Hepatocyte (in vitro differentiated cells): Measurements from ENCODE around the gene IGF2. TPM values are rescaled to one million over a fixed set of nuclear protein-coding genes. Genes with fewer than 3 reads are reported as not detected.

Source experiments
- DNase-seq: peaks from one replicate; pipeline ENCODE4 v3.0.0-alpha.2; 2016; ENCODE audit warnings: low spot score
- H2AFZ ChIP-seq: fragments of 200-600 bp; sonication (generic); 2 replicates; pipeline ENCODE4 v1.6.0; 2016; ENCODE audit warnings: antibody characterized with exemption, mild to moderate bottlenecking
- H3K27ac ChIP-seq: fragments of 200-600 bp; sonication (generic); 2 replicates; pipeline ENCODE4 v1.5.1; 2016; ENCODE audit warnings: mild to moderate bottlenecking
- H3K27me3 ChIP-seq: fragments of 200-600 bp; sonication (generic); 2 replicates; pipeline ENCODE4 v1.6.1; 2016
- H3K36me3 ChIP-seq: fragments of 200-600 bp; sonication (generic); replicated peaks from 2 replicates; pipeline ENCODE4 v1.5.1; 2016; ENCODE audit warnings: low read depth; ENCODE audit not compliant: insufficient read depth
- H3K4me1 ChIP-seq: fragments of 200-600 bp; sonication (generic); 2 replicates; pipeline ENCODE4 v1.5.1; 2016; ENCODE audit warnings: mild to moderate bottlenecking, moderate library complexity; ENCODE audit not compliant: insufficient read depth
- H3K4me2 ChIP-seq: fragments of 200-600 bp; sonication (generic); 2 replicates; pipeline ENCODE4 v1.6.0; 2016
- H3K4me3 ChIP-seq: fragments of 200-600 bp; sonication (generic); 2 replicates; pipeline ENCODE4 v1.5.1; 2016; ENCODE audit warnings: mild to moderate bottlenecking
- H3K79me2 ChIP-seq: fragments of 200-600 bp; sonication (generic); 2 replicates; pipeline ENCODE4 v1.6.0; 2017; ENCODE audit warnings: mild to moderate bottlenecking
- H3K9me2 ChIP-seq: fragments of 200-600 bp; sonication (generic); replicated peaks from 2 replicates; pipeline ENCODE4 v1.6.0; 2017; ENCODE audit warnings: mild to moderate bottlenecking; ENCODE audit not compliant: insufficient read depth
- H3K9me3 ChIP-seq: fragments of 200-600 bp; sonication (generic); 2 replicates; pipeline ENCODE4 v1.5.1; 2016; ENCODE audit warnings: low read depth, mild to moderate bottlenecking
- H4K20me1 ChIP-seq: fragments of 200-600 bp; sonication (generic); 2 replicates; pipeline ENCODE4 v1.6.0; 2016; ENCODE audit warnings: mild to moderate bottlenecking; ENCODE audit not compliant: insufficient read depth, poor library complexity, severe bottlenecking
- EZH2 ChIP-seq: fragments of 200-600 bp; sonication (generic); IDR thresholded peaks from 2 replicates; pipeline ENCODE4 v1.6.1; 2016; ENCODE audit warnings: antibody characterized with exemption, mild to moderate bottlenecking, borderline replicate concordance
- EZH2phosphoT487 ChIP-seq: fragments of 200-600 bp; sonication (generic); IDR thresholded peaks from one replicate; pipeline ENCODE4 v1.6.1; 2018; ENCODE audit warnings: antibody characterized with exemption, mild to moderate bottlenecking, low read depth, moderate library complexity; ENCODE audit not compliant: unreplicated experiment, severe bottlenecking
- WGBS: methylation state at CpG from one replicate; pipeline ENCODE4 v1.1.6; 2016; ENCODE audit warnings: low lambda C conversion rate; ENCODE audit errors: missing lambda C conversion rate; 5-methylcytosine and 5-hydroxymethylcytosine counted together
- polyA plus RNA-seq: library from polyadenylated mRNA; unstranded; fragments of >200 nt; fragmentation: Nextera tagmentation; extraction: Ambion mirVana; gene quantifications from 2 replicates; pipeline ENCODE4 v1.2.1, GENCODE V29; 2016
- total RNA-seq: library from RNA; depleted of rRNA; stranded (reverse); fragments of >200 nt; gene quantifications from 2 replicates; pipeline ENCODE4 v1.2.3, GENCODE V29; 2014
- TF ChIP-seq, protein P1 (sequence below): fragments of 200-600 bp; sonication (generic); IDR thresholded peaks from 2 replicates; pipeline ENCODE4 v1.5.1; 2016; ENCODE audit warnings: antibody characterized with exemption, mild to moderate bottlenecking; ENCODE audit not compliant: poor library complexity

The IGF2 gene
- total and polyA plus RNA-seq, 2 experiments from 2014 or later: 1,507 to 2,911 TPM

GRCh38 chr11:2136952-2137201, 2.3 kb downstream of the IGF2 start:
- TF ChIP-seq EZH2 (no peak), EZH2phosphoT487 (no peak)
- TF ChIP-seq, protein P1, sequence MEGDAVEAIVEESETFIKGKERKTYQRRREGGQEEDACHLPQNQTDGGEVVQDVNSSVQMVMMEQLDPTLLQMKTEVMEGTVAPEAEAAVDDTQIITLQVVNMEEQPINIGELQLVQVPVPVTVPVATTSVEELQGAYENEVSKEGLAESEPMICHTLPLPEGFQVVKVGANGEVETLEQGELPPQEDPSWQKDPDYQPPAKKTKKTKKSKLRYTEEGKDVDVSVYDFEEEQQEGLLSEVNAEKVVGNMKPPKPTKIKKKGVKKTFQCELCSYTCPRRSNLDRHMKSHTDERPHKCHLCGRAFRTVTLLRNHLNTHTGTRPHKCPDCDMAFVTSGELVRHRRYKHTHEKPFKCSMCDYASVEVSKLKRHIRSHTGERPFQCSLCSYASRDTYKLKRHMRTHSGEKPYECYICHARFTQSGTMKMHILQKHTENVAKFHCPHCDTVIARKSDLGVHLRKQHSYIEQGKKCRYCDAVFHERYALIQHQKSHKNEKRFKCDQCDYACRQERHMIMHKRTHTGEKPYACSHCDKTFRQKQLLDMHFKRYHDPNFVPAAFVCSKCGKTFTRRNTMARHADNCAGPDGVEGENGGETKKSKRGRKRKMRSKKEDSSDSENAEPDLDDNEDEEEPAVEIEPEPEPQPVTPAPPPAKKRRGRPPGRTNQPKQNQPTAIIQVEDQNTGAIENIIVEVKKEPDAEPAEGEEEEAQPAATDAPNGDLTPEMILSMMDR: no peak
- Histone ChIP-seq H3K27me3 (peaks cover 19% of the 10 kb centered on the region), H3K9me2 (no peaks in the 10 kb centered on the region), H3K4me2 (peak overlapping the region; percentile 81), H3K79me2 (peaks cover 84% of the 10 kb centered on the region), H4K20me1 (peaks cover 68% of the 10 kb centered on the region), H3K27ac (peak overlapping the region; percentile 98), H3K4me1 (no peaks in the 10 kb centered on the region), H3K36me3 (no peaks in the 10 kb centered on the region), H2AFZ (no peak overlapping the region), H3K4me3 (peak overlapping the region; percentile 85), H3K9me3 (no peaks in the 10 kb centered on the region)
- 33% methylated on average over 2 of the region's 8 CpGs for WGBS
- DNase-seq: no peak

GRCh38 chr11:2136209-2136951, 2.8 kb downstream of the IGF2 start:
- H3K27ac ChIP-seq: peak overlapping the region; percentile 98
- H3K27me3 ChIP-seq: peaks cover 16% of the 10 kb centered on the region
- H3K9me3 ChIP-seq: no peaks in the 10 kb centered on the region
- peak overlapping the region; percentile 85 for H3K4me3 ChIP-seq
- 51% methylated on average over 24 of the region's 24 CpGs for WGBS
- no peaks in the 10 kb centered on the region for H3K36me3 ChIP-seq
- H3K9me2 ChIP-seq: no peaks in the 10 kb centered on the region
- DNase-seq: no peak
- H3K4me2 ChIP-seq: peak overlapping the region; percentile 81
- TF ChIP-seq EZH2 (no peak), EZH2phosphoT487 (no peak)
- TF ChIP-seq, protein P1: no peak
- H2AFZ ChIP-seq: no peak overlapping the region
- peaks cover 79% of the 10 kb centered on the region for H3K79me2 ChIP-seq
- peaks cover 68% of the 10 kb centered on the region for H4K20me1 ChIP-seq
- H3K4me1 ChIP-seq: no peaks in the 10 kb centered on the region

DNA sequence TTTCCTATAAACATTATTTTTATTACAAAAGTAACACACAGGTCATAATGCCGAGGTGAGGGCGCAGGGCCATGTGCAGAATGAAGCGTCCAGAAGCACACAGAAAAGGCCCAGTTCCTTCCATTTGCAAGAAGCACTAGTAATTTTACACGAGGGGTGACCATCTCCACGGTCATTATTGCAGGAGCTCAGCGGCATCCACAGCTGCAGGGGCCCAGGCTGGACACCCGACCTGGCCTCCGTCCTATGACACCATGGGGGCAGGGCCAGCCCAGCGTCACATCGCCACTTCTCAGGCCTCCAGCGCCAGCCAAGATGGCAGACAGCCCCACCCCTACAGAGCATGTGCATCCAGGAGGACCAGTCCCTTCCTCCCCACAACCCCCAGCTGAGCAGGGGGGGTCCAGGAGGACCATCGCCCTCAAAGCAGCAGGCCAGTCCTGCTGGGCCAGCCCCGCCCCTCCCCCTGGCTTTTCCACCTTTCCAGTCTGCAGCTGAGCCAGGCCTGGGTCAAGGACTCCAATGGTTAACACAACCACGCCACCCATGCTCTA, 3.5 kb downstream of the IGF2 start:
- peaks cover 10% of the 10 kb centered on the region for H3K27me3 ChIP-seq
- no peaks in the 10 kb centered on the region for H3K9me3 ChIP-seq
- H3K79me2 ChIP-seq: peaks cover 73% of the 10 kb centered on the region
- peak overlapping the region; percentile 98 for H3K27ac ChIP-seq
- peak overlapping the region; percentile 85 for H3K4me3 ChIP-seq
- H3K4me1 ChIP-seq: no peaks in the 10 kb centered on the region
- DNase-seq: peak; percentile 46
- H4K20me1 ChIP-seq: peaks cover 72% of the 10 kb centered on the region
- H3K4me2 ChIP-seq: peak overlapping the region; percentile 81
- no peak overlapping the region for H2AFZ ChIP-seq
- H3K36me3 ChIP-seq: no peaks in the 10 kb centered on the region
- 58% methylated on average over 14 of the region's 14 CpGs for WGBS
- no peaks in the 10 kb centered on the region for H3K9me2 ChIP-seq
- TF ChIP-seq EZH2phosphoT487 (no peak), EZH2 (no peak)
- TF ChIP-seq, protein P1: no peak
